Caco-2 (cell line): Measurements from ENCODE around the gene TMA7B. TPM values are rescaled to one million over a fixed set of nuclear protein-coding genes. Genes with fewer than 3 reads are reported as not detected.

ENCODE experiments used
- BruUV-seq: library from RNA; stranded (reverse); fragments of 400-500 nt; replicated peaks from 2 replicates; lab custom pipeline; 2021; lab: Mats Ljungman, UMichigan
- CTCF ChIA-PET: fragments of 300-600 bp; sonication (Branson Sonifier 250); formaldehyde crosslinking; loops from one replicate; lab custom pipeline; 2022; ENCODE audit warnings: antibody characterized with exemption; lab: Charles Lee
- POLR2A ChIA-PET: fragments of 300-600 bp; sonication (Branson Sonifier 250); formaldehyde crosslinking; loops from one replicate; lab custom pipeline; 2022; ENCODE audit warnings: antibody characterized with exemption; lab: Charles Lee
- DNase-seq, 2 experiments: peaks; one replicate each; pipeline versions ENCODE4 v3.0.0 to v3.0.0-alpha.2; 2020 to 2022
- H3K27me3 ChIP-seq: replicated peaks from 2 replicates; pipeline ENCODE4 v1.6.0; 2011; ENCODE audit warnings: low read length; ENCODE audit not compliant: control insufficient read depth, insufficient read depth
- H3K36me3 ChIP-seq: 2 replicates; pipeline ENCODE4 v1.5.1; 2011; ENCODE audit warnings: low read length; ENCODE audit not compliant: control insufficient read depth, insufficient read depth
- H3K4me1 ChIP-seq: fragments of 250-450 bp; sonication (Bioruptor Pico); 2 replicates; pipeline ENCODE4 v1.5.1; 2020; ENCODE audit warnings: mild to moderate bottlenecking
- H3K4me3 ChIP-seq: 2 replicates; pipeline ENCODE4 v1.5.1; 2011; ENCODE audit warnings: low read depth, mild to moderate bottlenecking, control low read depth, low read length
- H3K9me3 ChIP-seq: fragments of 250-450 bp; sonication (Bioruptor Pico); 2 replicates; pipeline ENCODE4 v1.5.1; 2020; ENCODE audit warnings: mild to moderate bottlenecking, moderate library complexity
- H3K27ac Mint-ChIP-seq: one replicate; pipeline ENCODE4 v1.8.0; 2022; ENCODE audit warnings: mixed read lengths; ENCODE audit not compliant: unreplicated experiment
- H3K27me3 Mint-ChIP-seq: one replicate; pipeline ENCODE4 v1.8.0; 2022; ENCODE audit warnings: mixed read lengths; ENCODE audit not compliant: insufficient read depth, unreplicated experiment
- H3K36me3 Mint-ChIP-seq: one replicate; pipeline ENCODE4 v1.8.0; 2022; ENCODE audit warnings: mild to moderate bottlenecking, mixed read lengths; ENCODE audit not compliant: insufficient read depth, unreplicated experiment
- H3K4me1 Mint-ChIP-seq: one replicate; pipeline ENCODE4 v1.8.0; 2022; ENCODE audit warnings: low read depth, mixed read lengths; ENCODE audit not compliant: unreplicated experiment
- H3K4me3 Mint-ChIP-seq: one replicate; pipeline ENCODE4 v1.8.0; 2022; ENCODE audit warnings: mild to moderate bottlenecking, moderate library complexity, mixed read lengths; ENCODE audit not compliant: unreplicated experiment
- H3K9me3 Mint-ChIP-seq: one replicate; pipeline ENCODE4 v1.8.0; 2022; ENCODE audit warnings: mixed read lengths; ENCODE audit not compliant: unreplicated experiment
- CTCF ChIP-seq, 2 experiments: fragments of 200-600 bp in 1 of 2; IDR thresholded peaks; 1 replicate in 1 of 2; 2 replicates in 1 of 2; pipeline versions ENCODE4 v1.5.1 to v1.8.0; 2011 to 2022; ENCODE audit warnings: antibody characterized with exemption in 1 of 2, control low read depth in 1 of 2, inconsistent platforms in 1 of 2, low read depth in 1 of 2, low read length in 1 of 2, mild to moderate bottlenecking in 1 of 2, moderate library complexity in 1 of 2; ENCODE audit not compliant: insufficient read depth in 1 of 2, severe bottlenecking in 1 of 2, unreplicated experiment in 1 of 2
- intact Hi-C: fragments of 100-400 bp; cut with micrococcal nuclease; formaldehyde crosslinking; loops from one replicate; pipeline ENCODE4 v1.10.0; 2022; ENCODE audit not compliant: unreplicated experiment
- total RNA-seq: library from RNA; stranded (reverse); gene quantifications from 2 replicates; pipeline ENCODE4 v1.2.3, GENCODE V29; 2022

The TMA7B gene
- total RNA-seq, 1 experiment from 2014 or later = not detected

GRCh38 chr22:39927544-39927943 lies 32.7 kb upstream of the TMA7B start:
- TF ChIP-seq CTCF (IDR thresholded peaks at IDR 0.05; ENCODE audit: insufficient read depth in 1 of 2, low read depth in 1 of 2, low read length in 1 of 2, severe bottlenecking in 1 of 2, unreplicated experiment in 1 of 2) = peak; percentile 31 to 44
- BruUV-seq = no TSS peak
- POLR2A ChIA-PET = interaction anchor here (0.6 kb wide), 1 partner anchor 105 kb away, joined by 3 read pairs; no protein-coding TSS in a partner anchor
- Histone ChIP-seq H3K4me1 (no peaks in the 10 kb centered on the region), H3K36me3 (no peaks in the 10 kb centered on the region), H3K27me3 (no peaks in the 10 kb centered on the region), H3K9me3 (no peaks in the 10 kb centered on the region), H3K4me3 (no peak overlapping the region)
- no peaks in the 10 kb centered on the region for H3K4me1 Mint-ChIP-seq
- intact Hi-C loops = no loop called here
- no peaks in the 10 kb centered on the region for H3K36me3 Mint-ChIP-seq
- peaks cover 5% of the 10 kb centered on the region for H3K27me3 Mint-ChIP-seq
- no peak overlapping the region for H3K4me3 Mint-ChIP-seq
- no peak overlapping the region for H3K27ac Mint-ChIP-seq
- H3K9me3 Mint-ChIP-seq = no peaks in the 10 kb centered on the region
- CTCF ChIA-PET = no interaction called here
- DNase-seq = peak in 1 of 2 experiments; percentile 4

GRCh38 chr22:39928536-39929520 lies 31.4 kb upstream of the TMA7B start:
- no peaks in the 10 kb centered on the region for H3K9me3 ChIP-seq
- H3K4me1 ChIP-seq = no peaks in the 10 kb centered on the region
- Mint-ChIP-seq H3K36me3 (no peaks in the 10 kb centered on the region), H3K27me3 (peaks cover 11% of the 10 kb centered on the region), H3K4me3 (no peak overlapping the region), H3K9me3 (no peaks in the 10 kb centered on the region), H3K27ac (no peak overlapping the region), H3K4me1 (no peaks in the 10 kb centered on the region)
- BruUV-seq = no TSS peak
- intact Hi-C loops = no loop called here
- ChIA-PET CTCF (interaction anchor here (0.6 kb wide), 1 partner anchor 361 kb away, joined by 3 read pairs; no protein-coding TSS in a partner anchor), POLR2A (no interaction called here)
- no peaks in the 10 kb centered on the region for H3K36me3 ChIP-seq
- no peak overlapping the region for H3K4me3 ChIP-seq
- no peak for TF ChIP-seq CTCF (IDR thresholded peaks at IDR 0.05; ENCODE audit: insufficient read depth in 1 of 2, low read depth in 1 of 2, low read length in 1 of 2, severe bottlenecking in 1 of 2, unreplicated experiment in 1 of 2)
- H3K27me3 ChIP-seq = no peaks in the 10 kb centered on the region
- DNase-seq = no peak

- no peaks in the 10 kb centered on the region for H3K36me3 Mint-ChIP-seq
- BruUV-seq = no TSS peak
- H3K27me3 ChIP-seq = no peaks in the 10 kb centered on the region
- H3K4me3 Mint-ChIP-seq = no peak overlapping the region
- no peak overlapping the region for H3K27ac Mint-ChIP-seq
- H3K27me3 Mint-ChIP-seq = peaks cover 20% of the 10 kb centered on the region
- no peak for DNase-seq
- POLR2A ChIA-PET = no interaction called here
- no peak overlapping the region for H3K4me3 ChIP-seq
- intact Hi-C loops = no loop called here
- CTCF ChIA-PET = no interaction called here
- H3K36me3 ChIP-seq = no peaks in the 10 kb centered on the region; the same call in 1 of the 2 replicates
- H3K9me3 Mint-ChIP-seq = no peaks in the 10 kb centered on the region
- H3K4me1 Mint-ChIP-seq = no peaks in the 10 kb centered on the region
- no peaks in the 10 kb centered on the region for H3K4me1 ChIP-seq
- no peaks in the 10 kb centered on the region for H3K9me3 ChIP-seq
- no peak for TF ChIP-seq CTCF (IDR thresholded peaks at IDR 0.05; ENCODE audit: insufficient read depth in 1 of 2, low read depth in 1 of 2, low read length in 1 of 2, severe bottlenecking in 1 of 2, unreplicated experiment in 1 of 2)
Observed at GRCh38 chr22:39931251-39931650, 28.9 kb upstream of the TMA7B start.
